PC-9 (cell line): ENCODE measurements around the gene PDGFD. TPM values are rescaled to one million over a fixed set of nuclear protein-coding genes. Genes with fewer than 3 reads are reported as not detected.

Experiments used
- BruUV-seq: library from RNA; stranded (reverse); fragments of 400-500 nt; replicated peaks from 2 replicates; lab custom pipeline; 2021; lab: Mats Ljungman, UMichigan
- CTCF ChIA-PET: fragments of 300-600 bp; sonication (Branson Sonifier 250); formaldehyde crosslinking; loops from one replicate; lab custom pipeline; 2022; ENCODE audit warnings: antibody characterized with exemption; lab: Charles Lee
- POLR2A ChIA-PET: fragments of 300-600 bp; sonication (Branson Sonifier 250); formaldehyde crosslinking; loops from one replicate; lab custom pipeline; 2022; ENCODE audit warnings: antibody characterized with exemption; ENCODE audit not compliant: unreplicated experiment; lab: Charles Lee
- DNase-seq, 2 experiments: peaks; one replicate each; pipeline versions ENCODE4 v3.0.0 to v3.0.0-alpha.2; 2015 to 2022; ENCODE audit warnings: mixed read lengths in 1 of 2
- H2AFZ ChIP-seq: fragments of 200-600 bp; sonication (generic); 2 replicates; pipeline ENCODE4 v1.8.1; 2017; ENCODE audit warnings: antibody characterized with exemption
- H3F3A ChIP-seq: fragments of 200-600 bp; sonication (generic); 2 replicates; pipeline ENCODE4 v1.8.1; 2017; ENCODE audit warnings: antibody characterized with exemption, mild to moderate bottlenecking, low read depth; ENCODE audit not compliant: insufficient read depth
- H3K27ac ChIP-seq: fragments of 200-600 bp; sonication (generic); 2 replicates; pipeline ENCODE4 v1.6.1; 2016; ENCODE audit warnings: mixed run types
- H3K27me3 ChIP-seq: fragments of 200-600 bp; sonication (generic); 2 replicates; pipeline ENCODE4 v1.6.1; 2016; ENCODE audit warnings: low read depth, mixed run types; ENCODE audit not compliant: insufficient read depth
- H3K36me3 ChIP-seq: fragments of 200-600 bp; sonication (generic); 2 replicates; pipeline ENCODE4 v1.6.1; 2016; ENCODE audit warnings: low read depth, mixed run types
- H3K4me1 ChIP-seq: fragments of 200-600 bp; sonication (generic); replicated peaks from 2 replicates; pipeline ENCODE4 v1.6.1; 2016; ENCODE audit warnings: mixed run types; ENCODE audit not compliant: insufficient read depth
- H3K4me2 ChIP-seq: fragments of 200-600 bp; sonication (generic); 2 replicates; pipeline ENCODE4 v1.6.1; 2017; ENCODE audit warnings: mixed run types
- H3K4me3 ChIP-seq: fragments of 200-600 bp; sonication (generic); 2 replicates; pipeline ENCODE4 v1.6.1; 2016; ENCODE audit warnings: mixed run types
- H3K79me2 ChIP-seq: fragments of 200-600 bp; sonication (generic); 2 replicates; pipeline ENCODE4 v1.6.1; 2017; ENCODE audit warnings: low read depth, mixed run types
- H3K9me2 ChIP-seq: fragments of 200-600 bp; sonication (generic); 2 replicates; pipeline ENCODE4 v1.8.1; 2017; ENCODE audit warnings: mild to moderate bottlenecking; ENCODE audit not compliant: insufficient read depth
- H3K9me3 ChIP-seq: fragments of 200-600 bp; sonication (generic); 2 replicates; pipeline ENCODE4 v1.8.1; 2016; ENCODE audit warnings: low read depth; ENCODE audit not compliant: insufficient read depth
- H4K20me1 ChIP-seq: fragments of 200-600 bp; sonication (generic); 2 replicates; pipeline ENCODE4 v1.8.1; 2017; ENCODE audit not compliant: insufficient read depth
- EZH2 ChIP-seq: fragments of 200-600 bp; sonication (generic); IDR thresholded peaks from 2 replicates; pipeline ENCODE4 v1.8.0; 2017; ENCODE audit warnings: antibody characterized with exemption, low read depth
- intact Hi-C: fragments of 100-400 bp; cut with micrococcal nuclease; formaldehyde crosslinking; loops from one replicate; pipeline ENCODE4 v1.10.0; 2022; ENCODE audit not compliant: unreplicated experiment
- total RNA-seq: library from RNA; stranded (reverse); gene quantifications from 2 replicates; pipeline ENCODE4 v1.2.3, GENCODE V29; 2021
- TF ChIP-seq, protein P1 (sequence below): fragments of 200-600 bp; sonication (generic); conservative IDR thresholded peaks from 2 replicates; pipeline ENCODE4 v1.6.1; 2017; ENCODE audit warnings: mixed run types, antibody characterized with exemption, mild to moderate bottlenecking, moderate library complexity

Gene PDGFD
- total RNA-seq, 1 experiment from 2014 or later: 6.1 TPM

DNA sequence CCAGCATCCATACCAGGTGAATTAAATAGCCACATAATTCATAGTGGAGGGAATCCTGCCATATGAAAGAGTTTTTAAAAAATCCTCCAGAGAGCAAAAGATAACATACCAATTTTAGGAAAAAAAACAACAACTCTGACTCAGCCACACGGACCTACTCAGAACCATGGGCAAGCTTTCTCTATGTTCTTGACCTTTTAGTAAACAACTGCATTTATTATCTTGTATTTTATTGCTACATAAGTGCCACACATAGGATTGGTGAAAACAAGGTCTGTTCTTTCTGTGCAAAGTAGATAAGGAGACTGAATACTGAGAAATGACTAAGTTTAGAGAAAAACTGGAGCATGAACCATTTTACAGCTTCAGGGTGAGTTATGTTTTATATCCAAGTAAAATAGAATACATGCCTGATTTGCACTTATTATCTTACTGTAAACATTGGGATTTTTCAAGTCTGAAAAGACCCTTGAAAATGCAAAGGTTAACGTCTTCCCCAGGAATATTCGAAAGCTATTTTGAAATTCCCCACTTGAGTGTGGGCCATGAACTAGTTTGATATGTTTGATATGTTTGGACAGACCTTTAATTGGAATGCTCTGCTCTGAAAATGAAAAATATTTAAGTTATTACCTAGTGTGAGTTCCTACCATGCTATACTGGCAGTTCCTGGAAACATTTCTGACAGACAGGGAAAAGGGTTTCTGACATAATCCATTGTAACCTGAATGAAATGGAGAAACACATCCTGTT is 217.0 kb downstream of the PDGFD start:
- Histone ChIP-seq H3K36me3 (no peaks in the 10 kb centered on the region), H3K4me2 (no peak overlapping the region), H3K4me3 (no peak overlapping the region), H4K20me1 (no peaks in the 10 kb centered on the region), H3K79me2 (no peaks in the 10 kb centered on the region), H2AFZ (no peak overlapping the region), H3K27me3 (no peaks in the 10 kb centered on the region), H3K4me1 (no peaks in the 10 kb centered on the region), H3K27ac (no peak overlapping the region), H3K9me3 (peaks cover 7% of the 10 kb centered on the region; the same call in 1 of the 2 replicates), H3F3A (no peaks in the 10 kb centered on the region), H3K9me2 (no peaks in the 10 kb centered on the region; the same call in 1 of the 2 replicates)
- intact Hi-C loops: no loop called here
- no peak for DNase-seq
- POLR2A ChIA-PET: no interaction called here
- TF ChIP-seq, protein P1, sequence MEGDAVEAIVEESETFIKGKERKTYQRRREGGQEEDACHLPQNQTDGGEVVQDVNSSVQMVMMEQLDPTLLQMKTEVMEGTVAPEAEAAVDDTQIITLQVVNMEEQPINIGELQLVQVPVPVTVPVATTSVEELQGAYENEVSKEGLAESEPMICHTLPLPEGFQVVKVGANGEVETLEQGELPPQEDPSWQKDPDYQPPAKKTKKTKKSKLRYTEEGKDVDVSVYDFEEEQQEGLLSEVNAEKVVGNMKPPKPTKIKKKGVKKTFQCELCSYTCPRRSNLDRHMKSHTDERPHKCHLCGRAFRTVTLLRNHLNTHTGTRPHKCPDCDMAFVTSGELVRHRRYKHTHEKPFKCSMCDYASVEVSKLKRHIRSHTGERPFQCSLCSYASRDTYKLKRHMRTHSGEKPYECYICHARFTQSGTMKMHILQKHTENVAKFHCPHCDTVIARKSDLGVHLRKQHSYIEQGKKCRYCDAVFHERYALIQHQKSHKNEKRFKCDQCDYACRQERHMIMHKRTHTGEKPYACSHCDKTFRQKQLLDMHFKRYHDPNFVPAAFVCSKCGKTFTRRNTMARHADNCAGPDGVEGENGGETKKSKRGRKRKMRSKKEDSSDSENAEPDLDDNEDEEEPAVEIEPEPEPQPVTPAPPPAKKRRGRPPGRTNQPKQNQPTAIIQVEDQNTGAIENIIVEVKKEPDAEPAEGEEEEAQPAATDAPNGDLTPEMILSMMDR: no peak
- no peak for TF ChIP-seq EZH2
- no TSS peak for BruUV-seq
- CTCF ChIA-PET: no interaction called here

DNA sequence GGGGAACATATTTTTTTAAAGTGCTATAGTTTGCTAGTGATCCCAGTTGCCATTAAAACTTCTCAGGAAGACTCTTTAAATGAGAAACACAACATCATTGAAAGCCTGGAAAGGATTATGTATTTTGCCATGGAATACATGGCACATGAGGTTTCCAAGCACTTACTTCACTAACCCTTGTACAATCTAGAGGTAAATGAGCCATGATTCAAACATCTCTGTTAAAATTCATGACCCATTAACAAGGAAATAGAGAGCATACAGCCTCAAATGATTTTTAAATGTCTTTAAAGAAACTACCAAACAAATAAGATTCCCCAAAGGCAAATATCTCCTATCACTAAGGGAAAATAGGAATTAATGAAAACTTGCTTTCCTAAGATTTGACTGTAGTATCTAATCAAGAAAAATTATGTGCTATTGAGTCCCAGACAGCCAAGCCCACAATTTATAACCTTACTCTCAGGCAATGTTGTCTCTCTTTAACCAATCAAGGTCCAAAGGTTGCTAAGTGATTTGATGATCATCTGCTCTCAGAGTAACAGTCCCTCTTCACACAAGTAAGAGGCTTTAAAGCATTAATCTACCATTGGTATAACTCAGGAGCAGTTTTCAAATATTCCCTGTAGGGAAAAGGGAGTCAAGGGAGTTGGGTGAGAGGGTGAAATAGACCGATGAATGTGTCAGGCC is 219.6 kb downstream of the PDGFD start:
- Histone ChIP-seq H3K9me2 (peaks cover 4% of the 10 kb centered on the region; the same call in 1 of the 2 replicates), H3F3A (peaks cover 12% of the 10 kb centered on the region), H3K27me3 (no peaks in the 10 kb centered on the region), H3K4me2 (no peak overlapping the region), H3K27ac (no peak overlapping the region), H3K36me3 (no peaks in the 10 kb centered on the region), H2AFZ (no peak overlapping the region), H4K20me1 (no peaks in the 10 kb centered on the region), H3K79me2 (no peaks in the 10 kb centered on the region), H3K4me1 (peaks cover 22% of the 10 kb centered on the region), H3K9me3 (peaks cover 7% of the 10 kb centered on the region; the same call in 1 of the 2 replicates), H3K4me3 (no peak overlapping the region)
- CTCF ChIA-PET: no interaction called here
- POLR2A ChIA-PET: no interaction called here
- no peak for DNase-seq
- no TSS peak for BruUV-seq
- TF ChIP-seq, protein P1: no peak
- no peak for TF ChIP-seq EZH2
- intact Hi-C loops: no loop called here

DNA sequence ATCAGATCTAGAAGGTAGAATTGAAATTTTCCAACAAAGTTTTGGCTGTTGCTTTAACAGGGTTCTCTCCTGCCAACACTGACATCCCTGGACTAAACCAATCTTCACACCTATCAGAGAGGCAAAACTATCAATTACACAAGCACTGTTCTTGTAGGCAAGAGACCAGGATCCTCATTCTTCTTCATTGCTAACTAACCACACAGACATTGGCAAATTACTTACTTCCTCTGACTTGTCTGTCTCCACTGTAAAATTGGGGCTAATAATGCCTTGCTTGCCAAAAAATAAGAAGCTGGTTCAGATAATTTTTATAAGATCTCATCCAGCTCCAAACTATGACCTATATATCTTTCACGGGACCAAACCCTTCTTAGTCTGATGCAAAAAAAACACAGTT is 221.3 kb downstream of the PDGFD start:
- no peak overlapping the region for H3K4me2 ChIP-seq
- H4K20me1 ChIP-seq: no peaks in the 10 kb centered on the region
- peaks cover 7% of the 10 kb centered on the region; the same call in 1 of the 2 replicates for H3K9me3 ChIP-seq
- peaks cover 12% of the 10 kb centered on the region for H3F3A ChIP-seq
- H3K9me2 ChIP-seq: peaks cover 5% of the 10 kb centered on the region; the same call in 1 of the 2 replicates
- H3K27ac ChIP-seq: no peak overlapping the region
- no peak for DNase-seq
- TF ChIP-seq EZH2: no peak
- no peak overlapping the region for H3K4me3 ChIP-seq
- ChIA-PET CTCF (no interaction called here), POLR2A (no interaction called here)
- no TSS peak for BruUV-seq
- H3K27me3 ChIP-seq: no peaks in the 10 kb centered on the region
- H3K79me2 ChIP-seq: no peaks in the 10 kb centered on the region
- H3K36me3 ChIP-seq: no peaks in the 10 kb centered on the region
- intact Hi-C loops: no loop called here
- H2AFZ ChIP-seq: no peak overlapping the region
- H3K4me1 ChIP-seq: peaks cover 23% of the 10 kb centered on the region
